MM.1S (cell line): ENCODE data around the gene RAB10.

Source experiments
- CTCF ChIP-seq: fragments of 300-600 bp; sonication (generic); IDR thresholded peaks from 2 replicates; pipeline ENCODE4 v1.5.1; 2016; ENCODE audit warnings: antibody characterized with exemption, low read length, mixed read lengths
- EZH2 ChIP-seq: fragments of 300-600 bp; sonication (generic); optimal IDR thresholded peaks from 2 replicates; pipeline ENCODE3; 2017; ENCODE audit warnings: low read depth, mild to moderate bottlenecking, antibody characterized with exemption, low read length, mixed read lengths
- EZH2phosphoT487 ChIP-seq: fragments of 300-600 bp; sonication (generic); IDR thresholded peaks from 2 replicates; pipeline ENCODE4 v1.6.1; 2018; ENCODE audit warnings: antibody characterized with exemption, low read length

- TF ChIP-seq EZH2 (no peak), EZH2phosphoT487 (no peak), CTCF (no peak)
These were observed 142.4 kb downstream of the RAB10 start for GRCh38 chr2:26176279-26176615.
